HL-60/S4 (cell line): ENCODE results near the gene REEP6.

ENCODE experiments used
- in situ Hi-C: fragments of 300-500 bp; cut with MboI; formaldehyde crosslinking; loops from 2 replicates; pipeline ENCODE4 v1.14.3; 2022; ENCODE audit warnings: low sequenced_read_pairs

REEP6 gene

GRCh38 chr19:1540365-1540925 is 49.5 kb downstream of the REEP6 start:
- in situ Hi-C loops = loop anchor here (10.0 kb wide), 2 partner anchors 134 to 274 kb away; partner anchors contain the start of gene ATP8B3
